WTC11 (cell line): ENCODE data around the gene FBXO45. TPM values are rescaled to one million over a fixed set of nuclear protein-coding genes. Genes with fewer than 3 reads are reported as not detected.

Experiments used
- ATAC-seq: fragments of 200-7000 bp; cut with Tn5 transposase; 2 replicates; pipeline ENCODE4 v1.10.0; 2021; ENCODE audit warnings: mild to moderate bottlenecking, moderate library complexity
- CTCF ChIA-PET: fragments of 300-600 bp; sonication (Branson Sonifier 250); formaldehyde crosslinking; loops from one replicate; lab custom pipeline; 2021; ENCODE audit warnings: antibody characterized with exemption; lab: Charles Lee
- POLR2A ChIA-PET: fragments of 350-600 bp; sonication (Branson Sonifier 250); formaldehyde crosslinking; loops from one replicate; lab custom pipeline; 2021; ENCODE audit warnings: antibody characterized with exemption; lab: Charles Lee
- DNase-seq: peaks from one replicate; pipeline ENCODE4 v3.0.0; 2021; ENCODE audit warnings: low spot score
- H3K27ac Mint-ChIP-seq: 2 replicates; pipeline ENCODE4 v1.8.0; 2021; ENCODE audit warnings: mixed read lengths
- H3K27me3 Mint-ChIP-seq: 2 replicates; pipeline ENCODE4 v1.8.0; 2021; ENCODE audit warnings: low read depth, mild to moderate bottlenecking, moderate library complexity, mixed read lengths
- H3K36me3 Mint-ChIP-seq: 2 replicates; pipeline ENCODE4 v1.8.0; 2021; ENCODE audit warnings: mixed read lengths
- H3K4me1 Mint-ChIP-seq: 2 replicates; pipeline ENCODE4 v1.8.0; 2022; ENCODE audit warnings: mixed read lengths
- H3K4me3 Mint-ChIP-seq: 2 replicates; pipeline ENCODE4 v1.8.0; 2021; ENCODE audit warnings: mild to moderate bottlenecking, moderate library complexity, mixed read lengths
- H3K9me3 Mint-ChIP-seq: 2 replicates; pipeline ENCODE4 v1.8.0; 2021; ENCODE audit warnings: mixed read lengths
- EMX1 ChIP-seq: fragments of 250-450 bp; sonication (Bioruptor Pico); IDR thresholded peaks from 2 replicates; pipeline ENCODE4 v1.8.0; 2021; ENCODE audit warnings: mild to moderate bottlenecking
- ETV6 ChIP-seq: sonication (generic); formaldehyde crosslinking; IDR thresholded peaks from 2 replicates; pipeline ENCODE4 v1.8.1; 2022; ENCODE audit warnings: mild to moderate bottlenecking, missing genetic modification reagents
- FOXJ3 ChIP-seq: sonication (generic); formaldehyde crosslinking; IDR thresholded peaks from 2 replicates; pipeline ENCODE4 v1.9.0; 2021; ENCODE audit warnings: missing genetic modification reagents, mild to moderate bottlenecking, borderline replicate concordance
- FOXK1 ChIP-seq: sonication (generic); formaldehyde crosslinking; IDR thresholded peaks from 2 replicates; pipeline ENCODE4 v1.8.0; 2022; ENCODE audit warnings: mild to moderate bottlenecking, moderate library complexity, missing genetic modification reagents
- FOXP1 ChIP-seq: sonication (generic); formaldehyde crosslinking; IDR thresholded peaks from 2 replicates; pipeline ENCODE4 v1.8.0; 2022; ENCODE audit warnings: missing genetic modification reagents, mild to moderate bottlenecking, moderate library complexity, borderline replicate concordance
- PRDM15 ChIP-seq: sonication (generic); formaldehyde crosslinking; IDR thresholded peaks from 2 replicates; pipeline ENCODE4 v1.8.0; 2022; ENCODE audit warnings: missing genetic modification reagents
- PREB ChIP-seq: sonication (generic); formaldehyde crosslinking; IDR thresholded peaks from 2 replicates; pipeline ENCODE4 v1.8.1; 2022; ENCODE audit warnings: mild to moderate bottlenecking, missing genetic modification reagents, moderate library complexity, borderline replicate concordance
- PRRX2 ChIP-seq: fragments of 250-450 bp; sonication (Bioruptor Pico); IDR thresholded peaks from 2 replicates; pipeline ENCODE4 v1.8.0; 2021; ENCODE audit warnings: mild to moderate bottlenecking
- RELA ChIP-seq: sonication (generic); formaldehyde crosslinking; IDR thresholded peaks from 2 replicates; pipeline ENCODE4 v1.8.1; 2022; ENCODE audit warnings: missing genetic modification reagents, mild to moderate bottlenecking, borderline replicate concordance
- SMAD4 ChIP-seq: sonication (generic); formaldehyde crosslinking; IDR thresholded peaks from 2 replicates; pipeline ENCODE4 v1.8.0; 2022; ENCODE audit warnings: mild to moderate bottlenecking, missing genetic modification reagents
- SOX15 ChIP-seq: fragments of 250-450 bp; sonication (Bioruptor Pico); IDR thresholded peaks from 2 replicates; pipeline ENCODE4 v1.9.0; 2021; ENCODE audit warnings: mild to moderate bottlenecking
- TEAD1 ChIP-seq: sonication (generic); formaldehyde crosslinking; IDR thresholded peaks from 2 replicates; pipeline ENCODE4 v1.8.0; 2022; ENCODE audit warnings: mild to moderate bottlenecking, missing genetic modification reagents
- TEAD4 ChIP-seq: sonication (generic); formaldehyde crosslinking; IDR thresholded peaks from 2 replicates; pipeline ENCODE4 v1.8.0; 2022; ENCODE audit warnings: mild to moderate bottlenecking, missing genetic modification reagents
- ZNF219 ChIP-seq: sonication (generic); formaldehyde crosslinking; IDR thresholded peaks from 2 replicates; pipeline ENCODE4 v1.8.0; 2023; ENCODE audit warnings: missing genetic modification reagents, mild to moderate bottlenecking, borderline replicate concordance
- ZNF317 ChIP-seq: sonication (generic); formaldehyde crosslinking; IDR thresholded peaks from 2 replicates; pipeline ENCODE4 v1.8.1; 2023; ENCODE audit warnings: low read depth, mild to moderate bottlenecking, moderate library complexity, missing genetic modification reagents, borderline replicate concordance
- ZNF423 ChIP-seq: fragments of 250-450 bp; sonication (Bioruptor Pico); IDR thresholded peaks from 2 replicates; pipeline ENCODE4 v2.1.2; 2022; ENCODE audit warnings: mild to moderate bottlenecking, moderate library complexity
- total RNA-seq: library from RNA; stranded (reverse); gene quantifications from 3 replicates; pipeline ENCODE4 v1.2.3, GENCODE V29; 2021
- TF ChIP-seq, protein P1 (sequence below): sonication (generic); formaldehyde crosslinking; IDR thresholded peaks from 2 replicates; pipeline ENCODE4 v1.8.0; 2022; ENCODE audit warnings: mild to moderate bottlenecking, missing genetic modification reagents
- TF ChIP-seq, protein P2 (sequence below): sonication (generic); formaldehyde crosslinking; IDR thresholded peaks from 2 replicates; pipeline ENCODE4 v1.8.0; 2023; ENCODE audit warnings: missing genetic modification reagents, mild to moderate bottlenecking, borderline replicate concordance
- TF ChIP-seq, protein P3 (sequence below): sonication (generic); formaldehyde crosslinking; IDR thresholded peaks from 2 replicates; pipeline ENCODE4 v1.8.1; 2022; ENCODE audit warnings: missing genetic modification reagents, borderline replicate concordance
- TF ChIP-seq, protein P4 (sequence below): sonication (generic); formaldehyde crosslinking; IDR thresholded peaks from 2 replicates; pipeline ENCODE4 v1.8.0; 2023; ENCODE audit warnings: missing genetic modification reagents
- TF ChIP-seq, protein P5 (sequence below): fragments of 250-450 bp; sonication (Bioruptor Pico); IDR thresholded peaks from 2 replicates; pipeline ENCODE4 v2.1.2; 2022; ENCODE audit warnings: mild to moderate bottlenecking, moderate library complexity

Gene FBXO45
- total RNA-seq, 1 experiment from 2014 or later: 15.4 TPM

- no peak for TF ChIP-seq PRDM15 (CRISPR knock-in tag)
- TF ChIP-seq ETV6 (CRISPR knock-in tag): peak; percentile 67; the same call in 1 of the 2 replicates
- TF ChIP-seq, protein P1, sequence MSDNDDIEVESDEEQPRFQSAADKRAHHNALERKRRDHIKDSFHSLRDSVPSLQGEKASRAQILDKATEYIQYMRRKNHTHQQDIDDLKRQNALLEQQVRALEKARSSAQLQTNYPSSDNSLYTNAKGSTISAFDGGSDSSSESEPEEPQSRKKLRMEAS: peak; percentile 74
- 0 out of 2 replicates have a peak, but pooled peaks have one; percentile 33 for TF ChIP-seq RELA (CRISPR knock-in tag)
- TF ChIP-seq, protein P2, sequence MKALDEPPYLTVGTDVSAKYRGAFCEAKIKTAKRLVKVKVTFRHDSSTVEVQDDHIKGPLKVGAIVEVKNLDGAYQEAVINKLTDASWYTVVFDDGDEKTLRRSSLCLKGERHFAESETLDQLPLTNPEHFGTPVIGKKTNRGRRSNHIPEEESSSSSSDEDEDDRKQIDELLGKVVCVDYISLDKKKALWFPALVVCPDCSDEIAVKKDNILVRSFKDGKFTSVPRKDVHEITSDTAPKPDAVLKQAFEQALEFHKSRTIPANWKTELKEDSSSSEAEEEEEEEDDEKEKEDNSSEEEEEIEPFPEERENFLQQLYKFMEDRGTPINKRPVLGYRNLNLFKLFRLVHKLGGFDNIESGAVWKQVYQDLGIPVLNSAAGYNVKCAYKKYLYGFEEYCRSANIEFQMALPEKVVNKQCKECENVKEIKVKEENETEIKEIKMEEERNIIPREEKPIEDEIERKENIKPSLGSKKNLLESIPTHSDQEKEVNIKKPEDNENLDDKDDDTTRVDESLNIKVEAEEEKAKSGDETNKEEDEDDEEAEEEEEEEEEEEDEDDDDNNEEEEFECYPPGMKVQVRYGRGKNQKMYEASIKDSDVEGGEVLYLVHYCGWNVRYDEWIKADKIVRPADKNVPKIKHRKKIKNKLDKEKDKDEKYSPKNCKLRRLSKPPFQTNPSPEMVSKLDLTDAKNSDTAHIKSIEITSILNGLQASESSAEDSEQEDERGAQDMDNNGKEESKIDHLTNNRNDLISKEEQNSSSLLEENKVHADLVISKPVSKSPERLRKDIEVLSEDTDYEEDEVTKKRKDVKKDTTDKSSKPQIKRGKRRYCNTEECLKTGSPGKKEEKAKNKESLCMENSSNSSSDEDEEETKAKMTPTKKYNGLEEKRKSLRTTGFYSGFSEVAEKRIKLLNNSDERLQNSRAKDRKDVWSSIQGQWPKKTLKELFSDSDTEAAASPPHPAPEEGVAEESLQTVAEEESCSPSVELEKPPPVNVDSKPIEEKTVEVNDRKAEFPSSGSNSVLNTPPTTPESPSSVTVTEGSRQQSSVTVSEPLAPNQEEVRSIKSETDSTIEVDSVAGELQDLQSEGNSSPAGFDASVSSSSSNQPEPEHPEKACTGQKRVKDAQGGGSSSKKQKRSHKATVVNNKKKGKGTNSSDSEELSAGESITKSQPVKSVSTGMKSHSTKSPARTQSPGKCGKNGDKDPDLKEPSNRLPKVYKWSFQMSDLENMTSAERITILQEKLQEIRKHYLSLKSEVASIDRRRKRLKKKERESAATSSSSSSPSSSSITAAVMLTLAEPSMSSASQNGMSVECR (CRISPR knock-in tag): peak; percentile 35; the same call in 1 of the 2 replicates
- peak; percentile 70 for TF ChIP-seq TEAD1 (CRISPR knock-in tag)
- no peak for TF ChIP-seq ZNF317 (CRISPR knock-in tag)
- no peak for TF ChIP-seq PRRX2 (CRISPR knock-in tag)
- peak; percentile 77; the same call in 1 of the 2 replicates for TF ChIP-seq ZNF423 (CRISPR knock-in tag)
- 0 out of 2 replicates have a peak, but pooled peaks have one; percentile 17 for TF ChIP-seq SMAD4
- TF ChIP-seq, all 79 proteins: peak for 15
Observed at GRCh38 chr3:196528639-196529233, 39.7 kb upstream of the FBXO45 start (continued).

- ChIA-PET CTCF (no interaction called here), POLR2A (no interaction called here)
- peaks cover 15% of the 10 kb centered on the region for H3K4me1 Mint-ChIP-seq
- DNase-seq: no peak
- peaks cover 13% of the 10 kb centered on the region for H3K27me3 Mint-ChIP-seq
- TF ChIP-seq PRRX2 (CRISPR knock-in tag) (no peak), ZNF219 (CRISPR knock-in tag) (no peak), FOXK1 (CRISPR knock-in tag) (no peak), PREB (CRISPR knock-in tag) (no peak), TEAD4 (no peak), ETV6 (CRISPR knock-in tag) (no peak), EMX1 (CRISPR knock-in tag) (no peak), FOXJ3 (CRISPR knock-in tag) (no peak), SMAD4 (no peak), SOX15 (CRISPR knock-in tag) (no peak), FOXP1 (CRISPR knock-in tag) (no peak)
- TF ChIP-seq, protein P3, sequence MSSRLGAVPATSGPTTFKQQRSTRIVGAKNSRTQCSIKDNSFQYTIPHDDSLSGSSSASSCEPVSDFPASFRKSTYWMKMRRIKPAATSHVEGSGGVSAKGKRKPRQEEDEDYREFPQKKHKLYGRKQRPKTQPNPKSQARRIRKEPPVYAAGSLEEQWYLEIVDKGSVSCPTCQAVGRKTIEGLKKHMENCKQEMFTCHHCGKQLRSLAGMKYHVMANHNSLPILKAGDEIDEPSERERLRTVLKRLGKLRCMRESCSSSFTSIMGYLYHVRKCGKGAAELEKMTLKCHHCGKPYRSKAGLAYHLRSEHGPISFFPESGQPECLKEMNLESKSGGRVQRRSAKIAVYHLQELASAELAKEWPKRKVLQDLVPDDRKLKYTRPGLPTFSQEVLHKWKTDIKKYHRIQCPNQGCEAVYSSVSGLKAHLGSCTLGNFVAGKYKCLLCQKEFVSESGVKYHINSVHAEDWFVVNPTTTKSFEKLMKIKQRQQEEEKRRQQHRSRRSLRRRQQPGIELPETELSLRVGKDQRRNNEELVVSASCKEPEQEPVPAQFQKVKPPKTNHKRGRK: no peak
- TF ChIP-seq, protein P4, sequence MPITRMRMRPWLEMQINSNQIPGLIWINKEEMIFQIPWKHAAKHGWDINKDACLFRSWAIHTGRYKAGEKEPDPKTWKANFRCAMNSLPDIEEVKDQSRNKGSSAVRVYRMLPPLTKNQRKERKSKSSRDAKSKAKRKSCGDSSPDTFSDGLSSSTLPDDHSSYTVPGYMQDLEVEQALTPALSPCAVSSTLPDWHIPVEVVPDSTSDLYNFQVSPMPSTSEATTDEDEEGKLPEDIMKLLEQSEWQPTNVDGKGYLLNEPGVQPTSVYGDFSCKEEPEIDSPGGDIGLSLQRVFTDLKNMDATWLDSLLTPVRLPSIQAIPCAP (CRISPR knock-in tag): no peak
- TF ChIP-seq, protein P5, sequence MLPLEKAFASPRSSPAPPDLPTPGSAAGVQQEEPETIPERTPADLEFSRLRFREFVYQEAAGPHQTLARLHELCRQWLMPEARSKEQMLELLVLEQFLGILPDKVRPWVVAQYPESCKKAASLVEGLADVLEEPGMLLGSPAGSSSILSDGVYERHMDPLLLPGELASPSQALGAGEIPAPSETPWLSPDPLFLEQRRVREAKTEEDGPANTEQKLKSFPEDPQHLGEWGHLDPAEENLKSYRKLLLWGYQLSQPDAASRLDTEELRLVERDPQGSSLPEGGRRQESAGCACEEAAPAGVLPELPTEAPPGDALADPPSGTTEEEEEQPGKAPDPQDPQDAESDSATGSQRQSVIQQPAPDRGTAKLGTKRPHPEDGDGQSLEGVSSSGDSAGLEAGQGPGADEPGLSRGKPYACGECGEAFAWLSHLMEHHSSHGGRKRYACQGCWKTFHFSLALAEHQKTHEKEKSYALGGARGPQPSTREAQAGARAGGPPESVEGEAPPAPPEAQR: no peak
- H3K27ac Mint-ChIP-seq: no peak overlapping the region
- H3K4me3 Mint-ChIP-seq: no peak overlapping the region
- ATAC-seq: no peak
- H3K36me3 Mint-ChIP-seq: peaks cover 17% of the 10 kb centered on the region
- peaks cover 34% of the 10 kb centered on the region for H3K9me3 Mint-ChIP-seq
Observed at GRCh38 chr3:196531418-196531817, 37.0 kb upstream of the FBXO45 start.
